H9 (cell line): ENCODE measurements around the gene ZNF292. TPM values are rescaled to one million over a fixed set of nuclear protein-coding genes. Genes with fewer than 3 reads are reported as not detected.
"Not testable (repeated sequence)": the region's sequence is repeated elsewhere in the genome, so short reads cannot be mapped to it uniquely, and the experiment has no call there.

ENCODE experiments used
- DNase-seq: peaks from one replicate; pipeline ENCODE4 v3.0.0-alpha.2; 2017
- H2AFZ ChIP-seq: one replicate; pipeline ENCODE4 v1.6.1; 2013; ENCODE audit warnings: mild to moderate bottlenecking, low read length, control low read depth, moderate library complexity
- H2AK5ac ChIP-seq: 2 replicates; pipeline ENCODE4 v1.6.1; 2013; ENCODE audit warnings: low read length, control low read depth, mixed read lengths; ENCODE audit not compliant: insufficient read length
- H2BK120ac ChIP-seq: one replicate; pipeline ENCODE4 v1.6.1; 2013; ENCODE audit warnings: low read depth, mild to moderate bottlenecking, low read length, control low read depth, inconsistent platforms; ENCODE audit not compliant: poor library complexity, severe bottlenecking
- H2BK12ac ChIP-seq: 2 replicates; pipeline ENCODE4 v1.6.1; 2013; ENCODE audit warnings: low read length, control low read depth, mixed read lengths, low read depth; ENCODE audit not compliant: insufficient read length
- H2BK15ac ChIP-seq: 2 replicates; pipeline ENCODE4 v1.6.1; 2013; ENCODE audit warnings: low read depth, low read length, control low read depth
- H2BK20ac ChIP-seq: one replicate; pipeline ENCODE4 v1.6.1; 2013; ENCODE audit warnings: low read depth, mild to moderate bottlenecking, low read length, control low read depth, inconsistent platforms; ENCODE audit not compliant: poor library complexity, severe bottlenecking
- H2BK5ac ChIP-seq: 2 replicates; pipeline ENCODE4 v1.6.1; 2013; ENCODE audit warnings: low read length, control low read depth, mixed read lengths; ENCODE audit not compliant: insufficient read length
- H3K14ac ChIP-seq: 2 replicates; pipeline ENCODE4 v1.6.1; 2013; ENCODE audit warnings: low read length, control low read depth; ENCODE audit not compliant: insufficient read depth
- H3K18ac ChIP-seq: 2 replicates; pipeline ENCODE4 v1.6.1; 2013; ENCODE audit warnings: low read depth, mild to moderate bottlenecking, mixed read lengths, low read length, control low read depth; ENCODE audit not compliant: insufficient read length
- H3K23ac ChIP-seq: 2 replicates; pipeline ENCODE4 v1.6.1; 2013; ENCODE audit warnings: low read length, control low read depth, mixed read lengths, low read depth; ENCODE audit not compliant: insufficient read length
- H3K23me2 ChIP-seq: 2 replicates; pipeline ENCODE4 v1.6.1; 2013; ENCODE audit warnings: low read depth, mild to moderate bottlenecking, mixed read lengths, low read length, control low read depth; ENCODE audit not compliant: insufficient read length, poor library complexity, severe bottlenecking
- H3K27ac ChIP-seq: 2 replicates; pipeline ENCODE4 v1.5.1; 2013; ENCODE audit warnings: low read length, control low read depth, mixed read lengths, low read depth; ENCODE audit not compliant: insufficient read length
- H3K27me3 ChIP-seq: 2 replicates; pipeline ENCODE4 v1.6.1; 2013; ENCODE audit warnings: low read length, control low read depth, inconsistent platforms; ENCODE audit not compliant: insufficient read depth
- H3K4ac ChIP-seq: 2 replicates; pipeline ENCODE4 v1.6.1; 2013; ENCODE audit warnings: low read depth, mild to moderate bottlenecking, control low read depth, inconsistent platforms, low read length, moderate library complexity
- H3K4me1 ChIP-seq: 2 replicates; pipeline ENCODE4 v1.6.1; 2013; ENCODE audit warnings: low read length, control low read depth, inconsistent platforms; ENCODE audit not compliant: insufficient read depth
- H3K4me2 ChIP-seq: 2 replicates; pipeline ENCODE4 v1.6.1; 2013; ENCODE audit warnings: low read length, control low read depth, mixed read lengths; ENCODE audit not compliant: insufficient read length, insufficient read depth
- H3K56ac ChIP-seq: 2 replicates; pipeline ENCODE4 v1.6.1; 2013; ENCODE audit warnings: low read depth, mild to moderate bottlenecking, mixed read lengths, low read length, control low read depth; ENCODE audit not compliant: insufficient read length
- H3K79me1 ChIP-seq: 2 replicates; pipeline ENCODE4 v1.6.1; 2013; ENCODE audit warnings: low read depth, mild to moderate bottlenecking, moderate library complexity, low read length, control low read depth, inconsistent platforms; ENCODE audit not compliant: insufficient read depth, poor library complexity, severe bottlenecking
- H3K79me2 ChIP-seq: 2 replicates; pipeline ENCODE4 v1.6.1; 2013; ENCODE audit warnings: low read length, control low read depth, inconsistent platforms; ENCODE audit not compliant: insufficient read depth
- H3K9ac ChIP-seq: 2 replicates; pipeline ENCODE4 v1.6.1; 2013; ENCODE audit warnings: low read length, control low read depth, mixed read lengths; ENCODE audit not compliant: insufficient read length; ENCODE audit errors: extremely low read depth
- H3K9me3 ChIP-seq: one replicate; pipeline ENCODE4 v1.6.1; 2013; ENCODE audit warnings: low read depth, low read length, inconsistent platforms; ENCODE audit not compliant: control insufficient read depth
- H3T11ph ChIP-seq: one replicate; pipeline ENCODE4 v1.6.1; 2013; ENCODE audit warnings: mild to moderate bottlenecking, low read length, control low read depth, inconsistent platforms
- H4K20me1 ChIP-seq: one replicate; pipeline ENCODE4 v1.6.1; 2013; ENCODE audit not compliant: control insufficient read depth, insufficient read length, insufficient read depth
- H4K5ac ChIP-seq: 2 replicates; pipeline ENCODE4 v1.6.1; 2013; ENCODE audit warnings: low read depth, mild to moderate bottlenecking, mixed read lengths, low read length, control low read depth; ENCODE audit not compliant: insufficient read length
- H4K8ac ChIP-seq: replicated peaks from 2 replicates; pipeline ENCODE4 v1.6.1; 2013; ENCODE audit warnings: low read length, control low read depth, mixed read lengths, low read depth; ENCODE audit not compliant: insufficient read length
- H4K91ac ChIP-seq: 2 replicates; pipeline ENCODE4 v1.6.1; 2013; ENCODE audit warnings: low read depth, mild to moderate bottlenecking, moderate library complexity, mixed read lengths, low read length, control low read depth; ENCODE audit not compliant: insufficient read length
- H3K27ac Mint-ChIP-seq, 3 experiments: 2 replicates in 2 of 3; 3 replicates in 1 of 3; pipeline ENCODE4 v1.8.0; 2020 to 2021; ENCODE audit warnings: mixed read lengths in 3 of 3, mild to moderate bottlenecking in 1 of 3, moderate library complexity in 1 of 3
- H3K27me3 Mint-ChIP-seq: 2 replicates; pipeline ENCODE4 v1.8.0; 2021; ENCODE audit warnings: low read depth, mild to moderate bottlenecking, moderate library complexity, mixed read lengths
- H3K36me3 Mint-ChIP-seq, 3 experiments: 2 replicates in 2 of 3; 3 replicates in 1 of 3; pipeline ENCODE4 v1.8.0; 2020 to 2021; ENCODE audit warnings: low read depth in 3 of 3, mixed read lengths in 3 of 3; ENCODE audit not compliant: insufficient read depth in 1 of 3
- H3K4me1 Mint-ChIP-seq, 2 experiments: 2 replicates each; pipeline ENCODE4 v1.8.0; 2020; ENCODE audit warnings: mixed read lengths in 2 of 2
- H3K4me3 Mint-ChIP-seq, 2 experiments: 2 replicates in 1 of 2; 3 replicates in 1 of 2; pipeline ENCODE4 v1.8.0; 2020 to 2021; ENCODE audit warnings: mild to moderate bottlenecking in 2 of 2, mixed read lengths in 2 of 2, moderate library complexity in 1 of 2
- H3K9me3 Mint-ChIP-seq, 2 experiments: 2 replicates in 1 of 2; 3 replicates in 1 of 2; pipeline ENCODE4 v1.8.0; 2020; ENCODE audit warnings: mild to moderate bottlenecking in 2 of 2, mixed read lengths in 2 of 2, moderate library complexity in 1 of 2
- WGBS: extraction: QIAGEN DNeasy Blood & Tissue Kit; methylation state at CpG from one replicate; pipeline ENCODE4 v1.1.7; 2013; ENCODE audit warnings: missing lambda C conversion rate, low lambda C conversion rate, mixed read lengths; ENCODE audit not compliant: insufficient read length; ENCODE audit errors: extremely low coverage; 5-methylcytosine and 5-hydroxymethylcytosine counted together
- total RNA-seq: library from RNA; stranded (reverse); gene quantifications from 2 replicates; pipeline ENCODE4 v1.2.1, GENCODE V29; 2021
- TF ChIP-seq, protein P1 (sequence below): fragments of 200-600 bp; sonication (generic); conservative IDR thresholded peaks from 3 replicates; pipeline ENCODE4 v1.8.0; 2021; ENCODE audit warnings: antibody characterized with exemption, mild to moderate bottlenecking

ZNF292 gene
- total RNA-seq, 1 experiment from 2014 or later = 38.7 TPM

DNA sequence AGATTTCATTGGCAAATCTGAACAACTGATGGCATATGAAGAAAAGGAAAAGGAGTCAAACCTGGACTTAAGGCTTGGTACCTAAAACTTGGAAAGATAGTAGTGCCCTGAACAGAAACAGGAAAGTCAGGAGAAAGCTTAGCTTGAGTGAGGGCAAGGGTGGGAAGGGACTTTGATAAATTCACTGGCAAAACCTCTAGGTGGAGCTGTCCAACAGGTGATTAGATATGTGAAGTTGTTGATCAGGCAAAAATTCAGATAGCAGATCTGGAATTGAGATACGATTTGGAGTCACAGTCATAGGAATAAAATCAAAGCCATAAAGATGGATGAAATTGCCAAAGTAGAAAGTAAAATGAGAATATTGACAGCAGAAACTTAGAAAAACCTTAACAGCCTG, 16.1 kb upstream of the ZNF292 start:
- Mint-ChIP-seq H3K4me1 (peaks cover 6 to 9% of the 10 kb centered on the region in 2 experiments; a peak in 3 of 4 replicates), H3K27me3 (peaks cover 17% of the 10 kb centered on the region), H3K9me3 (peaks cover 18 to 23% of the 10 kb centered on the region in 2 experiments), H3K27ac (no peak overlapping the region), H3K4me3 (no peak overlapping the region), H3K36me3 (peaks cover 1 to 24% (median 7%) of the 10 kb centered on the region in 3 experiments; a peak in 6 of 7 replicates)
- H3K9me3 ChIP-seq = no peaks in the 10 kb centered on the region
- no peak overlapping the region for H4K5ac ChIP-seq
- H4K20me1 ChIP-seq = no peaks in the 10 kb centered on the region
- no CpG with 5 or more reads among the region's 1 CpG for WGBS
- no peak overlapping the region for H2BK15ac ChIP-seq
- H3K4ac ChIP-seq = no peak overlapping the region
- H3K23me2 ChIP-seq = no peaks in the 10 kb centered on the region
- H3T11ph ChIP-seq = no peak overlapping the region
- H3K27me3 ChIP-seq = no peaks in the 10 kb centered on the region
- TF ChIP-seq, protein P1, sequence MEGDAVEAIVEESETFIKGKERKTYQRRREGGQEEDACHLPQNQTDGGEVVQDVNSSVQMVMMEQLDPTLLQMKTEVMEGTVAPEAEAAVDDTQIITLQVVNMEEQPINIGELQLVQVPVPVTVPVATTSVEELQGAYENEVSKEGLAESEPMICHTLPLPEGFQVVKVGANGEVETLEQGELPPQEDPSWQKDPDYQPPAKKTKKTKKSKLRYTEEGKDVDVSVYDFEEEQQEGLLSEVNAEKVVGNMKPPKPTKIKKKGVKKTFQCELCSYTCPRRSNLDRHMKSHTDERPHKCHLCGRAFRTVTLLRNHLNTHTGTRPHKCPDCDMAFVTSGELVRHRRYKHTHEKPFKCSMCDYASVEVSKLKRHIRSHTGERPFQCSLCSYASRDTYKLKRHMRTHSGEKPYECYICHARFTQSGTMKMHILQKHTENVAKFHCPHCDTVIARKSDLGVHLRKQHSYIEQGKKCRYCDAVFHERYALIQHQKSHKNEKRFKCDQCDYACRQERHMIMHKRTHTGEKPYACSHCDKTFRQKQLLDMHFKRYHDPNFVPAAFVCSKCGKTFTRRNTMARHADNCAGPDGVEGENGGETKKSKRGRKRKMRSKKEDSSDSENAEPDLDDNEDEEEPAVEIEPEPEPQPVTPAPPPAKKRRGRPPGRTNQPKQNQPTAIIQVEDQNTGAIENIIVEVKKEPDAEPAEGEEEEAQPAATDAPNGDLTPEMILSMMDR = peak; percentile 77
- H2BK12ac ChIP-seq = no peak overlapping the region
- H3K14ac ChIP-seq = no peak overlapping the region
- no peak overlapping the region for H3K56ac ChIP-seq
- H2BK120ac ChIP-seq = no peak overlapping the region
- H2BK20ac ChIP-seq = no peak overlapping the region
- H3K18ac ChIP-seq = no peak overlapping the region
- no peak overlapping the region for H3K9ac ChIP-seq
- H3K27ac ChIP-seq = no peak overlapping the region
- DNase-seq = no peak
- no peak overlapping the region for H2AK5ac ChIP-seq
- no peak overlapping the region for H2BK5ac ChIP-seq
- no peaks in the 10 kb centered on the region for H3K79me1 ChIP-seq
- H4K8ac ChIP-seq = no peak overlapping the region
- no peak overlapping the region for H2AFZ ChIP-seq
- no peaks in the 10 kb centered on the region for H3K79me2 ChIP-seq
- no peak overlapping the region for H4K91ac ChIP-seq
- H3K23ac ChIP-seq = no peak overlapping the region
- no peak overlapping the region for H3K4me2 ChIP-seq
- no peaks in the 10 kb centered on the region for H3K4me1 ChIP-seq

DNA sequence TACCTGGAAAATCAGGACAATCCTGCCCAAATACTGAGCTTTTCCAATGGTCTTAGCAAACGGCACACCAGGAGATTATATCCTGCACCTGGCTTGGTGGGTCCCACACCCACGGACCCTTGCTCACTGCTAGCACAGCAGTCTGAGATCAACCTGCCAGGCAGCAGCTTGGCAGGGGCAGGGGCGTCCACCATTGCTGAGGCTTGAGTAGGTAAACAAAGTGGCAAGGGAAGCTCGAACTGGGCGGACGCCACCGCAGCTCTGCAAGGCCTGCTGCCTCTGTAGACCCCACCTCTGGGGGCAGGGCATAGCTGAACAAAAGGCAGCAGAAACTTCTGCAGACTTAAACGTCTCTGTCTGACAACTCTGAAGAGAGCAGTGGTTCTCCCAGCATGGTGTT, 15.4 kb upstream of the ZNF292 start:
- H4K20me1 ChIP-seq, H2BK20ac ChIP-seq, H3K27ac Mint-ChIP-seq, H3K4me1 Mint-ChIP-seq, H3K4me3 Mint-ChIP-seq, H3K4ac ChIP-seq, H3K27me3 ChIP-seq, H3K4me2 ChIP-seq, H2AFZ ChIP-seq, H3K18ac ChIP-seq, DNase-seq, H2BK5ac ChIP-seq, H3T11ph ChIP-seq, H3K9ac ChIP-seq, H2BK12ac ChIP-seq, H2BK120ac ChIP-seq, H4K91ac ChIP-seq, H4K5ac ChIP-seq, H3K23me2 ChIP-seq, H3K9me3 ChIP-seq, H3K79me2 ChIP-seq, H2BK15ac ChIP-seq, H4K8ac ChIP-seq, H3K23ac ChIP-seq, H3K27ac ChIP-seq, H3K79me1 ChIP-seq, H3K56ac ChIP-seq, H2AK5ac ChIP-seq, H3K4me1 ChIP-seq, H3K14ac ChIP-seq: not testable (repeated sequence)
- WGBS = no CpG with 5 or more reads among the region's 8 CpGs
- Mint-ChIP-seq H3K27me3 (peaks cover 17% of the 10 kb centered on the region), H3K36me3 (peaks cover 1 to 24% (median 7%) of the 10 kb centered on the region in 3 experiments; a peak in 6 of 7 replicates), H3K9me3 (peaks cover 18 to 24% of the 10 kb centered on the region in 2 experiments)
